GM23338 (cell line): ENCODE data around the gene ADORA1. TPM values are rescaled to one million over a fixed set of nuclear protein-coding genes. Genes with fewer than 3 reads are reported as not detected.

Experiments used
- ATAC-seq: fragments of 200-7000 bp; cut with Tn5 transposase; 3 replicates; pipeline ENCODE4 v1.9.1; 2020
- DNase-seq: peaks from one replicate; pipeline ENCODE4 v3.0.0-alpha.2; 2015; ENCODE audit warnings: low spot score
- H2AFZ ChIP-seq: fragments of 200-600 bp; sonication (generic); 2 replicates; pipeline ENCODE4 v1.8.0; 2016; ENCODE audit warnings: antibody characterized with exemption, mild to moderate bottlenecking, moderate library complexity
- H3F3A ChIP-seq: fragments of 200-600 bp; sonication (generic); replicated peaks from 2 replicates; pipeline ENCODE4 v1.8.0; 2017; ENCODE audit warnings: antibody characterized with exemption, mixed run types, low read depth
- H3K27ac ChIP-seq: fragments of 200-600 bp; sonication (generic); 2 replicates; pipeline ENCODE4 v1.6.1; 2016; ENCODE audit warnings: low read depth
- H3K27me3 ChIP-seq: fragments of 200-600 bp; sonication (generic); 2 replicates; pipeline ENCODE4 v1.8.0; 2016; ENCODE audit warnings: mild to moderate bottlenecking, mixed run types, moderate library complexity; ENCODE audit not compliant: insufficient read depth
- H3K36me3 ChIP-seq: fragments of 200-600 bp; sonication (generic); 2 replicates; pipeline ENCODE4 v1.8.0; 2016; ENCODE audit warnings: mild to moderate bottlenecking; ENCODE audit not compliant: insufficient read depth
- H3K4me1 ChIP-seq: fragments of 200-600 bp; sonication (generic); 2 replicates; pipeline ENCODE4 v1.8.0; 2016; ENCODE audit warnings: mild to moderate bottlenecking, moderate library complexity; ENCODE audit not compliant: insufficient read depth
- H3K4me2 ChIP-seq: fragments of 200-600 bp; sonication (generic); 2 replicates; pipeline ENCODE4 v1.7.1; 2017; ENCODE audit warnings: mixed run types
- H3K4me3 ChIP-seq: fragments of 200-600 bp; sonication (generic); 2 replicates; pipeline ENCODE4 v1.6.1; 2016; ENCODE audit warnings: mixed run types
- H3K79me2 ChIP-seq: fragments of 200-600 bp; sonication (generic); replicated peaks from 2 replicates; pipeline ENCODE4 v1.8.0; 2017; ENCODE audit warnings: mild to moderate bottlenecking; ENCODE audit not compliant: insufficient read depth
- H3K9me2 ChIP-seq: fragments of 200-600 bp; sonication (generic); 2 replicates; pipeline ENCODE4 v1.8.0; 2017; ENCODE audit not compliant: insufficient read depth
- H4K20me1 ChIP-seq: fragments of 200-600 bp; sonication (generic); replicated peaks from 2 replicates; pipeline ENCODE4 v1.8.0; 2017; ENCODE audit warnings: mild to moderate bottlenecking; ENCODE audit not compliant: insufficient read depth
- H3K27ac Mint-ChIP-seq: 2 replicates; pipeline ENCODE4 v1.8.0; 2020; ENCODE audit warnings: inconsistent platforms, mild to moderate bottlenecking, moderate library complexity, mixed read lengths
- H3K27me3 Mint-ChIP-seq: 3 replicates; pipeline ENCODE4 v1.8.0; 2022; ENCODE audit warnings: low read depth, mild to moderate bottlenecking, moderate library complexity, mixed read lengths, inconsistent platforms; ENCODE audit not compliant: insufficient read depth, poor library complexity
- H3K36me3 Mint-ChIP-seq: 3 replicates; pipeline ENCODE4 v1.8.0; 2021; ENCODE audit warnings: low read depth, mild to moderate bottlenecking, inconsistent platforms, moderate library complexity, mixed read lengths
- H3K4me1 Mint-ChIP-seq: 3 replicates; pipeline ENCODE4 v1.8.0; 2020; ENCODE audit warnings: mild to moderate bottlenecking, inconsistent platforms, mixed read lengths
- H3K4me3 Mint-ChIP-seq: 3 replicates; pipeline ENCODE4 v1.8.0; 2021; ENCODE audit warnings: moderate library complexity, mild to moderate bottlenecking, inconsistent platforms, mixed read lengths
- H3K9me3 Mint-ChIP-seq: 3 replicates; pipeline ENCODE4 v1.8.0; 2020; ENCODE audit warnings: moderate library complexity, mild to moderate bottlenecking, inconsistent platforms, mixed read lengths
- ETS1 ChIP-seq: IDR thresholded peaks from 2 replicates; pipeline ENCODE4 v1.6.1; 2016; ENCODE audit warnings: antibody characterized with exemption
- NANOG ChIP-seq: IDR thresholded peaks from 2 replicates; pipeline ENCODE4 v1.6.1; 2016; ENCODE audit warnings: antibody characterized with exemption, borderline replicate concordance
- REST ChIP-seq: IDR thresholded peaks from one replicate; pipeline ENCODE4 v1.6.1; 2018; ENCODE audit warnings: antibody characterized with exemption; ENCODE audit not compliant: unreplicated experiment
- STAT1 ChIP-seq: IDR thresholded peaks from one replicate; pipeline ENCODE4 v1.6.1; 2016; ENCODE audit warnings: antibody characterized with exemption; ENCODE audit not compliant: unreplicated experiment
- ZNF462 ChIP-seq: fragments of 250-450 bp; sonication (Bioruptor Pico); IDR thresholded peaks from 2 replicates; pipeline ENCODE4 v1.5.0; 2020; ENCODE audit warnings: mild to moderate bottlenecking, moderate library complexity
- polyA plus RNA-seq: library from polyadenylated mRNA; unstranded; fragments of >200 nt; fragmentation: Nextera tagmentation; extraction: Ambion mirVana; gene quantifications from 2 replicates; pipeline ENCODE4 v1.2.1, GENCODE V29; 2016
- total RNA-seq: library from RNA; depleted of rRNA; stranded (reverse); fragments of >200 nt; shearing (Covaris generic); gene quantifications from 2 replicates; pipeline ENCODE4 v1.2.3, GENCODE V29; 2014

Gene ADORA1
- total and polyA plus RNA-seq, 2 experiments from 2014 or later: 0.63 to 1.8 TPM

GRCh38 chr1:203179667-203180005, 52.1 kb downstream of the ADORA1 start:
- Mint-ChIP-seq H3K4me1 (peaks cover 17% of the 10 kb centered on the region), H3K27ac (no peak overlapping the region), H3K36me3 (no peaks in the 10 kb centered on the region), H3K9me3 (no peaks in the 10 kb centered on the region), H3K27me3 (peaks cover 11% of the 10 kb centered on the region), H3K4me3 (no peak overlapping the region)
- 0 out of 2 replicates have a peak, but pooled peaks cover 5% of the 10 kb centered on the region for H3K9me2 ChIP-seq
- no peaks in the 10 kb centered on the region for H3K27me3 ChIP-seq
- H3K27ac ChIP-seq: no peak overlapping the region
- H4K20me1 ChIP-seq: no peaks in the 10 kb centered on the region
- ATAC-seq (no peak), DNase-seq (no peak)
- no peaks in the 10 kb centered on the region for H3K4me1 ChIP-seq
- no peak for TF ChIP-seq ZNF462 (CRISPR knock-in tag)
- H3F3A ChIP-seq: no peaks in the 10 kb centered on the region
- no peaks in the 10 kb centered on the region for H3K36me3 ChIP-seq
- H2AFZ ChIP-seq: 0 out of 2 replicates have a peak overlapping the region, but pooled peaks have one; percentile 47
- no peak overlapping the region for H3K4me3 ChIP-seq
- H3K79me2 ChIP-seq: no peaks in the 10 kb centered on the region
- H3K4me2 ChIP-seq: no peak overlapping the region

- H3K27me3 Mint-ChIP-seq: peaks cover 9% of the 10 kb centered on the region
- Histone ChIP-seq H3K79me2 (no peaks in the 10 kb centered on the region), H3K9me2 (0 out of 2 replicates have a peak, but pooled peaks cover 5% of the 10 kb centered on the region), H3F3A (no peaks in the 10 kb centered on the region), H3K4me3 (no peak overlapping the region), H3K4me1 (peaks cover under 1% of the 10 kb centered on the region; the same call in 1 of the 2 replicates), H3K27me3 (no peaks in the 10 kb centered on the region), H3K27ac (no peak overlapping the region), H4K20me1 (no peaks in the 10 kb centered on the region), H3K4me2 (no peak overlapping the region), H2AFZ (no peak overlapping the region), H3K36me3 (no peaks in the 10 kb centered on the region)
- no peaks in the 10 kb centered on the region for H3K9me3 Mint-ChIP-seq
- H3K4me3 Mint-ChIP-seq: no peak overlapping the region
- DNase-seq (no peak), ATAC-seq (no peak)
- peaks cover 25% of the 10 kb centered on the region for H3K4me1 Mint-ChIP-seq
- H3K36me3 Mint-ChIP-seq: no peaks in the 10 kb centered on the region
- H3K27ac Mint-ChIP-seq: no peak overlapping the region
- TF ChIP-seq NANOG (no peak), STAT1 (no peak), ETS1 (no peak), REST (no peak)
These were observed 53.2 kb downstream of the ADORA1 start for GRCh38 chr1:203180611-203181330.
